BLaER1 (cell line): ENCODE measurements around the gene B4GALNT3.

ENCODE experiments used
- H3K27ac ChIP-seq: shearing (Covaris generic); formaldehyde crosslinking; 2 replicates; pipeline ENCODE4 v1.8.1; 2022
- H3K27me3 ChIP-seq: shearing (Covaris generic); formaldehyde crosslinking; 2 replicates; pipeline ENCODE4 v1.8.1; 2022
- H3K36me3 ChIP-seq: shearing (Covaris generic); formaldehyde crosslinking; 2 replicates; pipeline ENCODE4 v1.8.1; 2022
- H3K4me1 ChIP-seq: shearing (Covaris generic); formaldehyde crosslinking; 2 replicates; pipeline ENCODE4 v1.8.1; 2022
- H3K4me2 ChIP-seq: shearing (Covaris generic); formaldehyde crosslinking; 2 replicates; pipeline ENCODE4 v1.8.1; 2022
- H3K4me3 ChIP-seq: shearing (Covaris generic); formaldehyde crosslinking; 2 replicates; pipeline ENCODE4 v1.8.1; 2022
- H3K9ac ChIP-seq: shearing (Covaris generic); formaldehyde crosslinking; 2 replicates; pipeline ENCODE4 v1.8.1; 2022
- H3K9me3 ChIP-seq: shearing (Covaris generic); formaldehyde crosslinking; 2 replicates; pipeline ENCODE4 v1.8.1; 2022
- H4K20me1 ChIP-seq: shearing (Covaris generic); formaldehyde crosslinking; 2 replicates; pipeline ENCODE4 v1.8.1; 2022
- Cebpa-rat ChIP-seq: shearing (Covaris generic); IDR thresholded peaks from 2 replicates; pipeline ENCODE4 v1.8.1; 2022

The B4GALNT3 gene

GRCh38 chr12:507391-507796, 47.7 kb downstream of the B4GALNT3 start:
- Histone ChIP-seq H3K27me3 (no peaks in the 10 kb centered on the region), H3K36me3 (no peaks in the 10 kb centered on the region), H3K4me3 (no peak overlapping the region), H3K27ac (no peak overlapping the region), H3K4me1 (peaks cover 15% of the 10 kb centered on the region), H4K20me1 (no peaks in the 10 kb centered on the region), H3K4me2 (no peak overlapping the region), H3K9ac (no peak overlapping the region), H3K9me3 (no peaks in the 10 kb centered on the region)
- no peak for TF ChIP-seq Cebpa-rat

- H3K4me2 ChIP-seq, result no peak overlapping the region
- H3K36me3 ChIP-seq, result no peaks in the 10 kb centered on the region
- no peak overlapping the region for H3K4me3 ChIP-seq
- H3K27me3 ChIP-seq, result no peaks in the 10 kb centered on the region
- no peak for TF ChIP-seq Cebpa-rat
- H4K20me1 ChIP-seq, result no peaks in the 10 kb centered on the region
- peaks cover 15% of the 10 kb centered on the region for H3K4me1 ChIP-seq
- H3K9me3 ChIP-seq, result no peaks in the 10 kb centered on the region
- no peak overlapping the region for H3K9ac ChIP-seq
- no peak overlapping the region for H3K27ac ChIP-seq
These were observed 48.4 kb downstream of the B4GALNT3 start for GRCh38 chr12:508145-508544.

- Histone ChIP-seq H3K4me2 (peak overlapping the region; percentile 42), H3K4me3 (no peak overlapping the region)
These were observed 49.1 kb downstream of the B4GALNT3 start for GRCh38 chr12:508795-509194.

GRCh38 chr12:509500-509899, 49.8 kb downstream of the B4GALNT3 start:
- Histone ChIP-seq H3K4me2 (peak overlapping the region; percentile 42), H3K4me1 (peaks cover 15% of the 10 kb centered on the region)

More at GRCh38 chr12:508795-509194, 49.1 kb downstream of the B4GALNT3 start:
- Histone ChIP-seq H3K27ac (no peak overlapping the region), H3K36me3 (no peaks in the 10 kb centered on the region), H3K27me3 (no peaks in the 10 kb centered on the region), H4K20me1 (no peaks in the 10 kb centered on the region), H3K9me3 (no peaks in the 10 kb centered on the region), H3K4me1 (peaks cover 15% of the 10 kb centered on the region), H3K9ac (no peak overlapping the region)
- no peak for TF ChIP-seq Cebpa-rat

GRCh38 chr12:510071-510825, 50.5 kb downstream of the B4GALNT3 start:
- Histone ChIP-seq H3K4me2 (no peak overlapping the region), H4K20me1 (no peaks in the 10 kb centered on the region), H3K27ac (no peak overlapping the region), H3K36me3 (no peaks in the 10 kb centered on the region), H3K9me3 (no peaks in the 10 kb centered on the region), H3K4me3 (no peak overlapping the region), H3K27me3 (no peaks in the 10 kb centered on the region), H3K9ac (no peak overlapping the region), H3K4me1 (peaks cover 15% of the 10 kb centered on the region)
- no peak for TF ChIP-seq Cebpa-rat

More at GRCh38 chr12:509500-509899, 49.8 kb downstream of the B4GALNT3 start:
- Histone ChIP-seq H4K20me1 (no peaks in the 10 kb centered on the region), H3K9ac (no peak overlapping the region), H3K27ac (no peak overlapping the region), H3K27me3 (no peaks in the 10 kb centered on the region), H3K36me3 (no peaks in the 10 kb centered on the region), H3K4me3 (no peak overlapping the region), H3K9me3 (no peaks in the 10 kb centered on the region)
- no peak for TF ChIP-seq Cebpa-rat

GRCh38 chr12:512933-513332, 53.2 kb downstream of the B4GALNT3 start:
- Histone ChIP-seq H3K4me3 (no peak overlapping the region), H3K27me3 (no peaks in the 10 kb centered on the region), H3K27ac (no peak overlapping the region), H4K20me1 (no peaks in the 10 kb centered on the region), H3K9me3 (no peaks in the 10 kb centered on the region), H3K4me2 (no peak overlapping the region), H3K4me1 (peaks cover 15% of the 10 kb centered on the region), H3K9ac (no peak overlapping the region), H3K36me3 (no peaks in the 10 kb centered on the region)
- TF ChIP-seq Cebpa-rat, result no peak

GRCh38 chr12:513446-513845, 53.7 kb downstream of the B4GALNT3 start:
- H3K4me1 ChIP-seq, result peaks cover 15% of the 10 kb centered on the region
- H3K9me3 ChIP-seq, result no peaks in the 10 kb centered on the region
- H3K4me2 ChIP-seq, result no peak overlapping the region
- H3K27me3 ChIP-seq, result no peaks in the 10 kb centered on the region
- no peak overlapping the region for H3K4me3 ChIP-seq
- TF ChIP-seq Cebpa-rat, result no peak
- no peaks in the 10 kb centered on the region for H3K36me3 ChIP-seq
- H4K20me1 ChIP-seq, result no peaks in the 10 kb centered on the region
- no peak overlapping the region for H3K9ac ChIP-seq
- no peak overlapping the region for H3K27ac ChIP-seq

- H3K9ac ChIP-seq, result no peak overlapping the region
- no peak overlapping the region for H3K4me2 ChIP-seq
- TF ChIP-seq Cebpa-rat, result no peak
- no peaks in the 10 kb centered on the region for H3K9me3 ChIP-seq
- H3K4me1 ChIP-seq, result no peaks in the 10 kb centered on the region
- no peak overlapping the region for H3K27ac ChIP-seq
- H3K4me3 ChIP-seq, result no peak overlapping the region
- H3K36me3 ChIP-seq, result no peaks in the 10 kb centered on the region
- H4K20me1 ChIP-seq, result no peaks in the 10 kb centered on the region
- H3K27me3 ChIP-seq, result no peaks in the 10 kb centered on the region
These were observed 57.8 kb downstream of the B4GALNT3 start for GRCh38 chr12:517538-517937.

GRCh38 chr12:520119-520518, 60.4 kb downstream of the B4GALNT3 start:
- TF ChIP-seq Cebpa-rat, result no peak
- H3K4me1 ChIP-seq, result no peaks in the 10 kb centered on the region
- no peaks in the 10 kb centered on the region for H3K27me3 ChIP-seq
- no peak overlapping the region for H3K9ac ChIP-seq
- no peak overlapping the region for H3K4me3 ChIP-seq
- H3K36me3 ChIP-seq, result no peaks in the 10 kb centered on the region
- no peak overlapping the region for H3K4me2 ChIP-seq
- no peaks in the 10 kb centered on the region for H3K9me3 ChIP-seq
- no peaks in the 10 kb centered on the region for H4K20me1 ChIP-seq
- H3K27ac ChIP-seq, result no peak overlapping the region

GRCh38 chr12:522692-523378, 63.1 kb downstream of the B4GALNT3 start:
- H3K36me3 ChIP-seq, result no peaks in the 10 kb centered on the region
- H3K9ac ChIP-seq, result no peak overlapping the region
- peaks cover 24% of the 10 kb centered on the region for H3K4me1 ChIP-seq
- no peak overlapping the region for H3K4me2 ChIP-seq
- H3K9me3 ChIP-seq, result no peaks in the 10 kb centered on the region
- H3K4me3 ChIP-seq, result no peak overlapping the region
- no peaks in the 10 kb centered on the region for H3K27me3 ChIP-seq
- no peaks in the 10 kb centered on the region for H4K20me1 ChIP-seq
- H3K27ac ChIP-seq, result no peak overlapping the region
- no peak for TF ChIP-seq Cebpa-rat
